T-helper 1 cell treated with Interleukin-12 subunit alpha and Interleukin-12 subunit beta and Interleukin-4 antibody, amounts not matched to agents 30 μg/mL and 1 μg/mL, for 36 hours (primary cell): ENCODE data around the gene NCK1.
"Not testable (repeated sequence)": the region's sequence is repeated elsewhere in the genome, so short reads cannot be mapped to it uniquely, and the experiment has no call there.

Source experiments
- H3K27ac Mint-ChIP-seq: one replicate; pipeline ENCODE4 v1.8.0; 2021; ENCODE audit warnings: mild to moderate bottlenecking, mixed read lengths
- H3K27me3 Mint-ChIP-seq: one replicate; pipeline ENCODE4 v1.8.0; 2021; ENCODE audit warnings: low read depth, mixed read lengths
- H3K36me3 Mint-ChIP-seq: one replicate; pipeline ENCODE4 v1.8.0; 2021; ENCODE audit warnings: low read depth, mixed read lengths
- H3K4me1 Mint-ChIP-seq: one replicate; pipeline ENCODE4 v1.8.0; 2021; ENCODE audit warnings: low read depth, mixed read lengths
- H3K4me3 Mint-ChIP-seq: one replicate; pipeline ENCODE4 v1.8.0; 2021; ENCODE audit warnings: mild to moderate bottlenecking, moderate library complexity, mixed read lengths
- H3K9me3 Mint-ChIP-seq: one replicate; pipeline ENCODE4 v1.8.0; 2021; ENCODE audit warnings: mixed read lengths

Gene NCK1

GRCh38 chr3:136987398-136987980, 125.5 kb downstream of the NCK1 start:
- not testable (repeated sequence) for H3K36me3 Mint-ChIP-seq, H3K4me1 Mint-ChIP-seq, H3K9me3 Mint-ChIP-seq, H3K27ac Mint-ChIP-seq, H3K4me3 Mint-ChIP-seq, H3K27me3 Mint-ChIP-seq

DNA sequence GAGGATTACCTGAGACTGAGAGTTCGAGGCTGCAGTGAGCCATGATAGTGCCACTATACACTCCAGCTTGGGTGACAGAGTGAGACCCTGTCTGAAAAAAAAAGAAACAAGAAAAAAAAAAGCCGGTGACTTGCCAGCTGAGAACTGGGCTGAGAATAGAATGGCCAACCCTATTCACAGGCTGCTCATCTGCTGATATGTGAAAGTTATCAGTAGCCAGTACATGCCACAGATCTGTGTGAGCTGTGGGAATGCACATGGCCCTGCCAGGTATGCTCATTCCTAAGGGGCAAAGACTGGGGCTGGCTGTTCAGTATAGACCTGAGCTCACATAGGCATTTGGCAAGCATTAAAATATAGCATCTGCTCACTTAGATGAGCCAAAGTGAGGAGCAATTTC, 126.6 kb downstream of the NCK1 start:
- Mint-ChIP-seq H3K4me3 (no peak overlapping the region), H3K27ac (no peak overlapping the region), H3K27me3 (no peaks in the 10 kb centered on the region), H3K9me3 (no peaks in the 10 kb centered on the region), H3K36me3 (no peaks in the 10 kb centered on the region), H3K4me1 (no peaks in the 10 kb centered on the region)

GRCh38 chr3:136989781-136990524, 127.9 kb downstream of the NCK1 start:
- Mint-ChIP-seq H3K27me3 (no peaks in the 10 kb centered on the region), H3K27ac (no peak overlapping the region), H3K36me3 (no peaks in the 10 kb centered on the region), H3K4me3 (no peak overlapping the region), H3K9me3 (no peaks in the 10 kb centered on the region), H3K4me1 (peaks cover 1% of the 10 kb centered on the region)

- no peaks in the 10 kb centered on the region for H3K36me3 Mint-ChIP-seq
- no peak overlapping the region for H3K4me3 Mint-ChIP-seq
- H3K27ac Mint-ChIP-seq = no peak overlapping the region
- no peaks in the 10 kb centered on the region for H3K9me3 Mint-ChIP-seq
- peaks cover 2% of the 10 kb centered on the region for H3K4me1 Mint-ChIP-seq
- no peaks in the 10 kb centered on the region for H3K27me3 Mint-ChIP-seq
Measured at GRCh38 chr3:136990826-136991225, 128.8 kb downstream of the NCK1 start.

- Mint-ChIP-seq H3K27me3 (no peaks in the 10 kb centered on the region), H3K9me3 (no peaks in the 10 kb centered on the region), H3K4me1 (peaks cover 2% of the 10 kb centered on the region), H3K4me3 (no peak overlapping the region), H3K27ac (no peak overlapping the region), H3K36me3 (no peaks in the 10 kb centered on the region)
Measured at GRCh38 chr3:136992115-136992514, 130.1 kb downstream of the NCK1 start.

DNA sequence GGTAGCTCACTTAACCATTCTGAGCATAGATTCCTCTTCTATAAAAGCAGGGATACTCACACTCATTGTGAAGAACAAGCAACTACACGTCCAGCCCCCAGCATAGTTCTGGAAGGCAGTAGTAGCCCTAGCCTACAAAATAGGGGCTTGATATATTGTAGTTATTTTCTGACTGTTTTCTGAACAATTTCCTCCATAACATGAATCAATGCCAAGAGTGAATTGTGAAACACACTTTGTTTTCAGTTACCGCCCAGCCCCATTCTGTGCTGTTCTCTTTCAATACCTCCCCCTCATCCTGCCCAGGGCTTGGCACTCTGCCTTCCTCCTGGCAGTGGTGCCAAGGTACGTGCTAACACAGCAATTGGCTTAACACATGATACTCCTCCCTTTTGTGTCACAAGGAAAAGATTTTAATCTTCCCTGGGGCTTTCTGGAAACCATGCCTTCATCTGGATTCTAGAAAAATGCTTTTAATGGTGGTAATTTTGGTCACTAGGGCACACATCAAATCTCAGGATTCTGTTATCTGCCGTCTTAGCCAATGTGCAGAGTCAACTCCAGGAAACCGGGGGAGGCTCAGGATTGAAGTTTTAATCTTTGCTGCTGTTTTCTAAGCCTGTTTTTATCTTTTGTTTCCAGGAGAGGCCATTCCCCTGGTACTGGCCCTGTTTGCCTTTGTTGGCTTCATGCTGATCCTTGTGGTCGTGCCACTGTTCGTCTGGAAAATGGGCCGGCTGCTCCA, 132.9 kb downstream of the NCK1 start:
- Mint-ChIP-seq H3K27me3 (no peaks in the 10 kb centered on the region), H3K4me3 (no peak overlapping the region), H3K36me3 (no peaks in the 10 kb centered on the region), H3K27ac (no peak overlapping the region), H3K4me1 (peaks cover 2% of the 10 kb centered on the region), H3K9me3 (no peaks in the 10 kb centered on the region)

GRCh38 chr3:136995652-136996051, 133.6 kb downstream of the NCK1 start:
- no peaks in the 10 kb centered on the region for H3K27me3 Mint-ChIP-seq
- peaks cover 2% of the 10 kb centered on the region for H3K4me1 Mint-ChIP-seq
- H3K27ac Mint-ChIP-seq = no peak overlapping the region
- no peaks in the 10 kb centered on the region for H3K9me3 Mint-ChIP-seq
- H3K4me3 Mint-ChIP-seq = no peak overlapping the region
- no peaks in the 10 kb centered on the region for H3K36me3 Mint-ChIP-seq
